Myocyte (in vitro differentiated cells): Measurements from ENCODE around the gene WFIKKN2. TPM values are rescaled to one million over a fixed set of nuclear protein-coding genes. Genes with fewer than 3 reads are reported as not detected.
"Not testable (repeated sequence)": the region's sequence is repeated elsewhere in the genome, so short reads cannot be mapped to it uniquely, and the experiment has no call there.

Experiments
- DNase-seq: peaks from one replicate; pipeline ENCODE4 v3.0.0-alpha.2; 2012; ENCODE audit warnings: low read depth
- total RNA-seq: library from RNA; depleted of rRNA; stranded (reverse); fragments of >200 nt; gene quantifications from 2 replicates; pipeline ENCODE4 v1.2.3, GENCODE V29; 2014

Gene WFIKKN2
- total RNA-seq, 1 donor from 2014 or later = 0.43 TPM

DNA sequence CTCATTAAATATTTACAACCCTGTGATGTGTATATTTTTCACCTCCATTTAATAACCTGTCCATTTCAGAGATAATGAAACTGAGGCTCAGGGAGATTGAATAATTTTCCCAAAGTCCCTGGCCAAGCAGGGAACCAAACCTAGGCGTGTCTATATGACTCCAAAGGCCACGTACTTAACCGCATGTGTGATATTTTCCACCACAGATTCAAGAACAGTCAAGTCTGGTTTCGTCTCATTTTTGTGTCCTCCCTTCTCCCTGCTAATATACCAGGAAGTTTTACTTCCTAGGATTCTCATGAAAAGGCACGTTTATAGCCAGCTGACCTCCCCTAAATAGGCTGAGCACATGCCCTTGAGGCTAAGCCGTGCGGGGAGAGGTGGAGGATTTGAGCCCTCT lies 15.3 kb downstream of the WFIKKN2 start:
- DNase-seq = no peak

DNA sequence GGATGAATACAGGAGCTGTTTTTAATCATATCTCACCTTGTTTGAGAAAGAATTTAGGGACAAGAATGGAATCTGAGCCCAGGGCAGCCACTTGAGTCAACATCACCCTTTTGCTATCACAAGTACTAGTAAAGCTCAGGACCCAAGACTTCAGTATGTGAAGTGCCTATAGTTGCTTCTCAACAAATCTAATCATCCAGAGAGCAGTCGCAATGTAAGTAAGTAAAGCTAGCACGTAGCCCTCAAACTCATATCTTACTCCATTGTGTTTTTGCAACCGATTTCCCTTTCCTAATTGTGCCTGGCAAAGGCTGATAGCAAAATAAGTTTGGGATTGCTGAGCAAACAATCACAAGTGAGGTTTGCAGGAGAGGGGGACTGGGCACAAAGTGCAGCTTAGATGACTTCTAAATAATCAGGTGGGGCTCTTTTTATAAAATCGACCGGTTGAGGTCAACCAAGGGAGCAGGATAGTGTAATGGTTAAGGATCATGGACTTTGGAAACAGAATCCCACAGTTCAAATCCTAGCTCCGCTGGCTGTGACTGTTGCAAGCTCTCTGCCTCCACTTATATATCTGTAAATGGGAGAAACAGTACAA lies 17.7 kb downstream of the WFIKKN2 start:
- no peak for DNase-seq

DNA sequence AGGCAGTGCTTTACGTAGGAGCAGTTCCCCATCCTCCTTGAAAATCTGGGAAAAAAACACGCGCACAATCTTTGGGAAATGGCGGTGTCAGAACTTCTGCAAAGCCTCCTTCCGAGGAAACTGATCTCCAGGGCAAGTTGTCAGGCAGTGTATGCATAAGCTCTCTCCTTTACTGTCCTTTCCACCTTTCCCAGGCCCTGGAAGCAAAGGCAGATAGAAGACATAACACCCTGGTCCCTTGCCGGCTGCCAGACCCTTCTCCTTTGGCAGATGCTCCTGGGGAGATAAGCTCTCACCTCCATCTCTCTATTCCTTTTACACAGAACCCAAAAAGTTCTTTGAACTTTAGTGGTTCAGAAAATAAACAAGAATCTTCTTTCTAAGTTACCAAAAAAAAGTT lies 18.4 kb downstream of the WFIKKN2 start:
- no peak for DNase-seq

DNA sequence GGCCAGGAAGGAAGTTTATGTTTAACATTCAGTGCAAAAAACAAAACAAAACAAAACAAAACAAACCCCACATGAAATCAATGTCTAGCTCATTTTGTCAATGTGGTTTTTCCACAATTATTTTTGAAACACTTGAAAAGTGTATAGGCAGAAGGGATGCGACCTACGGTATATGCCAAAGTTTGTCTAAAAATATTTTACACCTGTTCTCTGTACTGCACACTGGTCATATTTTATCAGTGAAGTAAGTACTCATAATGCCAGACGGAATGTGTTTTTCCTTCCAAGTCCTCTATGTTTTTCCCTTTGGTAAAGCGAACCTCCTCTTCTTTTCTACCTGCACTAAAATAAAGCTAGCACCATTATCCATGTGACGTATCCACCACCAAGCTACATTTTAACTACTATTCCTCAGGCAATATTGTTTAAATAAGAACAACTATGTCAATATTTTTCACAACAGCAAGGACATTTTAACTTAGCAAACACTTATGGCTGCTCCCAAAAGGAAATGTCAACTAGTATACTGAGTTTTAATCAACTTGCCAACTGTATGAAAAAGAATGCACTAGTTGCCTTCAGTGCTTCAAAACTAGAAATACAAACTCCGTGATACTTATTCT lies 20.4 kb downstream of the WFIKKN2 start:
- peak; percentile 50 for DNase-seq

DNA sequence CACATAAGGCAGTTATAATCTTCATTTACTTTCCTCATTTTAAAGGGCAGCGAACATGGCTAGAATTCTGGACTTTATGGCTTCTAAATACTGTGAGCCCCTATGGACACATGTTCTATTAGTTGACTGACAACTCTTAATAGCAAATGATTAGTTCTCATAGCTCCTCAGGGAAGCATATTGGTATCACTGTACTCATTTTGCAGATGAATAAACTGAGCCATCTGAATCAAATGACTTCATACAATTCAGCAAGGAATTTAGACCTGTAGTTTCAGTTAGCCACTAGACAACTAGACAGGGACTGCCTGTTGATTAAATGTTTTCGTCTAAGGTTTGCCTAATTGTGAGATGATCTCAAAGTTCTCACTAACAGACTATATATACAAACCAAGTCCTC lies 21.0 kb downstream of the WFIKKN2 start:
- DNase-seq = no peak

DNA sequence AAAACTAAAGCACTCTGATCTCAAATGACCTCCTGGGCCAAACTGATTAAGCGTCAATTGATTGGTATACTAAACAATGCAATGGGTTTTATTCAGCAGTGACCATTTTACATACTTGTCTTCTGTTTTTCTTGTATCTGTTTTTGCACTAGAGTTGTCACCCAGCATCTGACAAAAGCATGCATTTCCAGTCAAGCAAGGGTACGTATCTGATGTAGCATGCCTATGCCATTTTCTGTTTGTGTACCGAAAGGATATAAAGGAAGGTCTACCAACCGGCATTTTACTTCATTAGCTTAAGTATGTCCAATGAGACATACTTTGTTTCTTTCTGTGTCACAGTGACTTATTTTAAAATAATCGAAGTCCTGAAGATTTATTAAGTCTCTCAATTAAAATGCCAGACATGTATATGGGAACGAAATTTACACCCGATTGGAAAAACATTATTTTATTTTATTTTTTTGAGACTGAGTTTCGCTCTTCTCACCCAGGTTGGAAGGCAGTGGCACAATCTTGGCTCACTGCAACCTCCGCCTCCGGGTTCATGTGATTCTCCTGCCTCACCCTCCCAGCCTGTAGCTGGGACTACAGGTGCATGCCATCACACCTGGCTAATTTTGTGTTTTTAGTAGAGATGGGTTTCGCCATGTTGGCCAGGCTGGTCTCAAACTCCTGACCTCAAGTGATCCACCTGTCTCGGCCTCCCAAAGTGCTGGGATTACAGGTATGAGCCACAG lies 23.3 kb downstream of the WFIKKN2 start:
- DNase-seq = no peak

DNA sequence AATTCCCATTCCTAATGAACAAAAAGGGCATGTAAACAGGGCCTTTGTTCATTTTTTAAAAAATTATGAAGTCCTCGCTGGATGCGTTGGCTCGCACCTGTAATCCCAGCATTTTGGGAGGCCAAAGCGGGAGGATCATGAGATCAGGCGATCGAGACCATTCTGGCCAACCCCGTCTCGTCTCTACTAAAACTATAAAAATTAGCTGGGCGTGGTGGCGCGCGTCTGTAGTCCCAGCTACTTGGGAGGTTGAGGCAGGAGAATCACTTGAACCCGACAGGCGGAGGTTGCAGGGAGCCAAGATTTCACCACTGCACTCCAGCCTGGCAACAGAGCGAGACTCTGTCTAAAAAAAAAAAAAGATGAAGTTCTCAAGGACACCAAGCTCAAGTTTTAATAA lies 24.3 kb downstream of the WFIKKN2 start:
- not testable (repeated sequence) for DNase-seq

DNA sequence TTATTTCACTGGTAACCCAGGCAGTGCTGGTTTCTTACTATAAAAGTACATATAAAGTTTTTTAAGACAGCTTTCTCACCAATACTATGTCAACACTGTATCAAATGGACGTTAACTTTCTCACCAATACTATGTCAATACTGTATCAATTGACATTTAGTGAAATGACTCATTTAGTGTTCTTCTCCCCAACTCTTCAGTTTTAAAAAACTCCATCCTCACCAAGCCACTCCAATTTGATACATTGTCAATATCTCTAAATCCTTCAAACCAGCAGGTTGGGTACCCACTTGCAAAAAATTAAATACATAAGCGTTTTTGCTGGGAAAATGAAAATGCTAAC lies 25.9 kb downstream of the WFIKKN2 start:
- DNase-seq = no peak

DNA sequence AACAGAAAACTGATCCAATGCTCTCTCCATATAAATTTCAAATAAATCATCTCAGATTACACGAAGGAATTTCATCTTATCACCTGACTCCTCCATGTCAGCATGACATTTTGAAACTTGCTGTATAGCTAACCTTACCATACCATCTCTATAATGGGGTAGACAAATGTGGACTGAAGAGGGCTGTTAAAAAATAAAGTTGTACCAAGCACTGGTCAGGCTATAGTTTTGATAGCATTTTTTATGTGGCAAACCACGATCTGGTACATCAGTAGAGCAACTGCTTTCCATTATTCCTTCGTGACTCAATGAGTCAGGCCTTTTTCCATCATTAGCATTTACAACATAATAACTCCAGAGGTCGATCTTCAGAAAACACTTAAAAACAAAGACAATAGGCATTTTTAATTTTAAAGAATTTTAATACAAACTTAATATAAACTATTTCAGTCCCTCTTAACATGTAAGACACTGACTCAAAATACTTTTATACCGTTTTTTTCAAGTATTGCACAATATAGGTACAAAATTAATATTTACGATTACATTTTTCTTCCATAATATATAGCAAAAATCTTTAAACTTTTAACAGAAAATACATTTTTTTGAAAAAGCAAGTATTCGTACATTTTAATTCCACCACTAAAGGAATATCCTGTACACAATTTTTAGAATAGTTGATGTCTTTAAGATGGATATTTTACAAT lies 26.6 kb downstream of the WFIKKN2 start:
- no peak for DNase-seq

DNA sequence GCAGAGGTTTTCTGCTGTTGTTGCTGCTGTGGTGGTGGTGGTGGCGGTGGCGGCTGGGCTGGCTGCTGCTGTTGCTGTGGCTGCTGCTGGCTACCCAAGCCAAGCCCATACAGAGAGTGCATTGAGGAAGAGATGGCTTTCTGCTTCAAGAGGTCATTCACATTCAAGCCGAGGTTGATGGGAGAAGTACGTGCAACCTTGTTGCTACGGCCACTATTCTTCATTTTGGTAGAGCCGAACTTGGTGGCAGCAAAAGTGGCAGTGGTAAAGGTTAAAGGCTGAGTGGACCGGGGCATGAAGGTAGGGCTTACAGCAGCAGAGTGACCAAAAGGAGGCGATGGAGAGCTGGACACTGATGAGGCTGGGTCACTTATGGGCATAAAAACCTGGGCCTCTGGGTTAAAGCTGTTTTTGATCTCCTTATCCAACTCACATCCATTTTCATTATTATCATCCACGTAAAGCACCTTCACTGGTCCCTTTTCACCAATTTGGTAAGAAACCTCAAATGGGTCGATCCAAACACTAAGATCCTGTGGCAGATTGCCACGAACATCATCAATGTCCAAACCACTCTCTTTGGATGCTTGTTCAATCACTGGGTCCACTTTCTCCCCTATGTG lies 27.9 kb downstream of the WFIKKN2 start:
- peak; percentile 63 for DNase-seq

DNA sequence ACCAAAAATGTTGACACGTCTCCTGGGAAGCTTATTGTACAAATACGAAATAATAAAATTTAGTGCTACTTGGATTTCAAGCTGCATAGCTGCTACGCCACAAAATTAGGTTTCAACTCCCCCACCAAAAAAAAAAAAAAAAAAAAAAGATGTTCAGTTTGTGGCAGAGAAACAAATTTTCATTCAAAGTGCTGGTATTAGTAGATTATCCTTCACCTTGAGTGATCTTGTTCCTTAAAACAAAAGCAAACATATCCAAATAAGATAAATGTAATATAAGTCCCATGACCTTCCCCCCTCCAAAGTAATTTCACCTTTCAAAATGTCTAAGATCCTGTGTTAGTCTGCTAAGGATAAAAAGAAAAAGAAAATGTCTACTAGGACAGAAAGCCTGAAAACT lies 28.5 kb downstream of the WFIKKN2 start:
- no peak for DNase-seq

DNA sequence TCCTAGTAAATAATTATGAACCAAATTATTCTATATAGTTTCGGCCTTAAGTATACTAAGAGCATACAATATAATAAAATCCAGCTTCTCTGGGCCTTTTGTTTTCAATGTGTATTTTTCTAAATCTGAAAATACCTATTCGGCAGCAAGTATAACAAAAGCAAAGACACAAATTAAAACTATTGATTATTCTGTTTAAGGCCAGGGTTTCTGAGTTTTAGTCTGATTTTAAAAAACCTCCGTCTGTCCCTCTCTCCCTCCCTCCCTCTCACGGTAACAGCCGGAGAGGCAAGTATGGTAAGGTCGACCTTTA lies 29.3 kb downstream of the WFIKKN2 start:
- DNase-seq = no peak

DNA sequence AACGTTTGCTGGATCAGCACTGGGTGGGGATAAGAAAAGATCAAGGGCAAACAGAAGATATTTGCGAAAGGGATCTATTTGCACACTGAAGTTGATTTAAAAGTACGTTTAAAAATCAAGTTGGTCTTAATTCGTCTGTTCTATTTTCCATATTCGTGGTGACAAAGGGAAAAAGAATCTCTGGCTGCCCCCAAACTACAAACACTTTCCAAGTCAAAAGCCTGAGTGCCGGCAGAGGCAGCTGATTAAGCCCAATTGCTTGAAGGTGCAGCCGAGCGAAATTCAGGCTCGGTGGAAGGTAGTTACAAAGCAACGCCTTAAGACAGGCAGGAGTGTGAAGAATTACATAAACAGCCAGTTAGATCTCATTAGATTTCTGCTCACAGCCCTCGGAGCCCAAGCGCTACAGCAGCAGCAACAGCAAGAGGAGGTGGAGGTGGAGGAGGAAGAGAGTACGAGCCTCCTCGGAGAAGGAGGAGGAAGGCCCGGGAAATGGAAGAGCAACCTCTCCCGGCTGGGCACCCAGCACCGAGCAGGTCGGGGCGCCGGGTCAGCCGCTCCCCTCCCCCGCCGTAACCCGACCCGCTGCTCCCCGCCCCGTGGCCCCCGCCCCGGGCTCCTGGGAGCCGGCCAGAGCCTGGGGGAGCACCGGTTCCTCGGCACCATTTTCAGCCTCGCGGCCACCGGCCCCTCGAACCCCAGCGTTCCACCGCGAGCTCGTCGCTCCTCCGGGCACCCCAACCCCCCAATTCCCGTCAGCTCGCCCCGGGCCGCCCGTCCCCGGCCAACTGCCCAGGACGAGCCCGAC lies 29.9 kb downstream of the WFIKKN2 start:
- DNase-seq = peak; percentile 77

DNA sequence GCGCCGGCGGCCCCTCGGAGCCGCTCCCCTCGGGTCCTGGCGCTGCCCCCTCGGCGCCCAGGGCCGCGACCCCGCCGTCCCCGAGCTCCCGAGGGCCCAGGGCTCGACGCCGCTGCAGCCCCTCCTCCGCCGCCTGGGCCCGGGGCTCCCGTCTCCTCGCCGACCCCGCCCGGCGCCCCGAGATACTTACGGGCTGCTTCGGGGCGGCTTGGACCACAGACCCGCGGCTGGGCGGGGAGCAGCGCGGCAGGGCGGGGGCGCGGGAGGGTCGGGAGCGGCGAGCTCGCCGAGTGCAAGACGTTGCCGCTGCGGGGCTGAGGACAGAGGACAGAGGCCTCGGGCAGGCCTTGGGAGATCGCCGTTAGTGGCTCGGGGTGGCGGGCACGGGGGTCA lies 30.5 kb downstream of the WFIKKN2 start:
- DNase-seq = no peak

DNA sequence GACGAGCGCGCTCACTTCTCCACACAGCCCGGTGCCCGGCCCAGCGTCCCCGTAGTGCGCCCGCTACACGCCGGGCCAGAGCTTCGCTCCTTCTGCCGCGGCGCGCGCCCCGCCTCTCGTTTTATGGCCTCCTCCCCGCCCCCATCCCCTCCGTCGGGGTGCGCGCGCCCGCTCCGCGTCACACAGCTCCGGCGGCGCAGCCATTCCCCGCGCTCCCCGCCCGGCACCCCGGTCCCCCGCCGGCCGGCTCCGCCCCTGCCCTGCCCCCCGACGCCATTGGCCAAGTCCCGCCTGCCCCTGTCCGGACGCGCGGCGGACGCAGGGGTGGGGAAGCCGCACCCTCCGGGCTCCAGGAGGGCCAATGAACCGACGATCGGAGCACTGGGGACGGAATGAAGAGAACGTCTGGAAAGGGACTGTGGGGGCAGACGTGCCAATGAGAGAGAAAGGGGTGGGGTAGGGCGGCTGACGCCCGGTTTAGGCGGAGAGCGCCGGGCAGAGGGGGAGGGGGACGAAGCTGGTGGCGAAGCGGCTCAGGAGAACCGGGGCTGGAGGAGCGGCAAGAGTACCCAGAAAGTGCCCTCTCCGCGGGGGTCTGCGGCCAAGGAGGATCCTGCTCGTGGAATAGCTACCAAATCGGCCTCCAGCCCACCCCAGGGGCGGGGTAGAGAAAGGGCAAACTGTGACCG lies 31.0 kb downstream of the WFIKKN2 start, which contains the start of gene TOB1:
Gene TOB1, minus strand, starts transcription at position 94 of the 689 bp plus-strand sequence. CDS start 2,337 bp downstream, outside the sequence.
- DNase-seq = peak; percentile 99

DNA sequence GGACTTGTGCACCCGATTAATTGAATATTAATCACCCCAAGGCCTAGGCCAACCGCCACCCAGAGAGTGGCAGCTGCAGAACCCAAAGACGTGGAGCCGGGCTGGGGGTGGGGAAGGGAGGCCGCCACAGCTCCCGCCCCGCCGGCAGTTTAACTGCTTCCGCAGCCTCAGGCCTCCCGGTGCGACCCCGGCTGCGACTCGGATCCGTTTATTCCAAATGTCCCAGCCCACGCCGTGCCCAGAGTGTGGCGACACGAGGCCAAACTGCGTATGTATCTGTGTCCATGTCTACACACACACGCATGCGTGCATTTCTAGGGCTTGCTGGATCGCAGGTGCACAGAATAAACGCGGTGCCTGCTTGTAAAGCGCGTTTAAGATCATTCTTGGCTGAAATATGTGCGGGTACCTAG lies 31.6 kb downstream of the WFIKKN2 start:
- peak; percentile 82 for DNase-seq

DNA sequence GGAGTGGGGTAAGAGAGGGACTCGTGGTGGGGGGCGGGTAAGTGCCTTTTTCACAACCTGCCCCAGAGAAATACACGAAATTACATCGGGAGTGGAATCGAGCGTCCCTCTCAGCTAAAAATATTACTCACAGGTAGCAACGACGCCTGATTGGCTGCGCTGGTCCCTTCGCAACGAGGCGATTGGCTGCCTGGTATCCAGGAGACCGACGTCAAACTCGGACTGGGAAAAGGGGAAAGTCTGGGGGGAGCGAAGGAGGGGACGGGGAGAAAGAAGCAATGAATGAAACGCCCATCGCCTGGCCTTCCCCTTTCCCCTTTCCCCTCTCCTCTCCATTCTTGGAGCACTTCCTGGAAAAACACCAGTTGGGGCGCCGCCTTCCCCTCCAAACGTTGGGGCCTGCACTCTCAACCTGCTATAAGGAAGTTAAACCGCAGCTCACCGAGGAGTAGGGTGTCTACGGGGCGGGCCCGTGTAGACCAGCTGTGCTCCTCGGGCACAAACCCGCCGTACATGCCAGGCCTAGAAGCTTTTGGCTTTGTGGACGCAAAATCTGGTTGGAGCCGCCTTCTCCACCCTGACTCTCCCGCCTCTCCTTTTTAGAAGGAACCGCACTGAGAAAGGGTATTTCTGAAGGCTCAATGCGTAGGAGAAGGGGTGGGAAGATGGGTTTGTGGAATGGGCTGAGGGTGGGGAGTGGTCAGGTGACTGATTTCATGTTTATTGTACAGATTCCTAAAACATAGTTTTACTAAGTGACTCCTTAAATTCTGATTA lies 32.2 kb downstream of the WFIKKN2 start:
- DNase-seq = peak; percentile 99

DNA sequence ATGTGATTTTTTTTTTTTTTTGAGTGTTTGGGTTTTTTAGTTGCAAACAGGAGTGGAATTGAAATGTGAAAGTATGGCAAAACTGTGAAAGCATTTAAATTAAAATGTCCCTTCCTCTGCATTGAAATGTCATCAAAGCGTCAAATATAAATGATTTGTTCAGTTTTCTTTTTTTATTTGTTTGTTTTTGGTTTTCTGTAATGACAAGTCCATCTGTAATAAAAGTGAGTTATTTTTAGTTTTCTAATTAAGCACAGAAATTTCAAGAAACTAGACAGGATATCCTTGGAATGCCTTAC lies 32.7 kb downstream of the WFIKKN2 start:
- DNase-seq = no peak

DNA sequence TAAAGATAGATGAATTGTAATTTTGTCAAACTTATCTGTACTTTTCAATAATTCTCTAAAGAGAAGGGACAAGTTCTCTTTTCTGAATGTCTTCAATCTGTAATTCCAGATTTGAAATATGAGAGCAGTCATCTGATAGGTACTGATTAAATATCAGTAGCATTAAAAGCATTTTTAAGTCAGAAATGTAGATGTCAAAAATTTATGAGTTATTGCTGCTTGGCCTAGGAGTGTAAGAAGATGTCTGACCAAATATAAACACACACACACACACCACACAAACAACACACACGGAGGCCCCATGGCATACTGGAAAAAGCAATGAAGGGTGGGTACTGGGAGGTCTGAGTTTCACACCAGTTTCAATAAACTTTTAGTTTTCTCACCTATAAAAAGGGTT lies 33.2 kb downstream of the WFIKKN2 start:
- no peak for DNase-seq

DNA sequence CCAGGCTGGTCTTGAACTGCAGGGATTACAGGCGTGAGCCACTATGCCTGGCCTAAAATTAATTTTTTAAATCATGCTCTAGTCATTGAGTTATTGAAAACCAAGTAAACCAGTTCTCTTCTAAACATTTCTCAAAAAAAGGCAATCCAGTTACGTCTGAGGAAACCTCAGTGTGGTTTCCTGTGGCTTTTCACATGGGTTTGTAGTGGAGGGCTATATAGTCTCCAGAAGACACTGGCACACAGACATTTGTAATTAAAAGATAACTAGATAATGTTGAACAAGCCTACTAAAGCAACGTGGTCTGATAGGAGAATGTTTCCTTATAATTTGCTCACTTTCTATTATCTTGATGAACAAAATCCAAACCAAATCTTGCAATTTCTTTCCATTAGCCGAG lies 36.0 kb downstream of the WFIKKN2 start:
- DNase-seq = no peak
